HG03025 (cell line): ENCODE data around the gene PPFIA3.
A peak's percentile ranks its signal among the peaks of the same experiment; 100 is the strongest.

Experiments
- ATAC-seq: cut with Tn5 transposase; IDR thresholded peaks from one replicate; pipeline ENCODE4 v1.9.1; 2021; ENCODE audit warnings: mild to moderate bottlenecking, moderate library complexity; ENCODE audit not compliant: unreplicated experiment, low FRiP score

Gene PPFIA3

GRCh38 chr19:49101160-49101559, 18.2 kb upstream of the PPFIA3 start:
- ATAC-seq, result no peak

- ATAC-seq, result no peak
Measured at GRCh38 chr19:49102303-49102702, 17.0 kb upstream of the PPFIA3 start.

GRCh38 chr19:49103331-49104085, 15.8 kb upstream of the PPFIA3 start:
- ATAC-seq, result no peak

GRCh38 chr19:49104229-49104864, 15.0 kb upstream of the PPFIA3 start:
- ATAC-seq, result no peak

GRCh38 chr19:49106648-49107135, 12.7 kb upstream of the PPFIA3 start:
- no peak for ATAC-seq

GRCh38 chr19:49107625-49108459, 11.5 kb upstream of the PPFIA3 start:
- no peak for ATAC-seq

GRCh38 chr19:49109051-49109450, 10.3 kb upstream of the PPFIA3 start:
- no peak for ATAC-seq

GRCh38 chr19:49109569-49110233, 9.6 kb upstream of the PPFIA3 start:
- no peak for ATAC-seq

GRCh38 chr19:49110567-49110966, 8.8 kb upstream of the PPFIA3 start:
- ATAC-seq, result no peak

GRCh38 chr19:49111218-49111998, 7.9 kb upstream of the PPFIA3 start:
- no peak for ATAC-seq

- ATAC-seq, result no peak
Measured at GRCh38 chr19:49113762-49114629, 5.3 kb upstream of the PPFIA3 start, which contains the start of gene LIN7B. Gene LIN7B (plus strand): TSS chr19:49114370. CDS start chr19:49114405, 35 bp downstream.

GRCh38 chr19:49114630-49115363, 4.5 kb upstream of the PPFIA3 start:
- no peak for ATAC-seq

GRCh38 chr19:49116544-49116943, 2.8 kb upstream of the PPFIA3 start:
- no peak for ATAC-seq

GRCh38 chr19:49117677-49118564, 1.4 kb upstream of the PPFIA3 start:
- no peak for ATAC-seq

GRCh38 chr19:49118565-49119410, 556 bp upstream of the PPFIA3 start, which contains the start of gene C19orf73:
Gene C19orf73 (minus strand): TSS chr19:49119143. CDS start chr19:49119022, 121 bp downstream.
- peak; percentile 55 for ATAC-seq

GRCh38 chr19:49120325-49120683, 960 bp downstream of the PPFIA3 start:
- no peak for ATAC-seq
